Breast epithelium (tissue), 3 donors: ENCODE data around the gene FSTL4.

Experiments used
- CTCF ChIP-seq, 3 donors: fragments of 450-650 bp; IDR thresholded peaks; one replicate each; pipeline ENCODE4 v1.5.1; 2016 to 2017; ENCODE audit warnings: antibody characterized with exemption in 3 of 3, mild to moderate bottlenecking in 3 of 3, moderate library complexity in 3 of 3
- POLR2A ChIP-seq: fragments of 450-650 bp; IDR thresholded peaks from one replicate; pipeline ENCODE4 v1.6.1; 2016; ENCODE audit warnings: antibody characterized with exemption, mild to moderate bottlenecking, moderate library complexity
- POLR2AphosphoS5 ChIP-seq, 3 donors: sonication (generic); formaldehyde crosslinking; IDR thresholded peaks; one replicate each; pipeline ENCODE4 v1.6.1; 2017; ENCODE audit warnings: antibody characterized with exemption in 3 of 3

DNA sequence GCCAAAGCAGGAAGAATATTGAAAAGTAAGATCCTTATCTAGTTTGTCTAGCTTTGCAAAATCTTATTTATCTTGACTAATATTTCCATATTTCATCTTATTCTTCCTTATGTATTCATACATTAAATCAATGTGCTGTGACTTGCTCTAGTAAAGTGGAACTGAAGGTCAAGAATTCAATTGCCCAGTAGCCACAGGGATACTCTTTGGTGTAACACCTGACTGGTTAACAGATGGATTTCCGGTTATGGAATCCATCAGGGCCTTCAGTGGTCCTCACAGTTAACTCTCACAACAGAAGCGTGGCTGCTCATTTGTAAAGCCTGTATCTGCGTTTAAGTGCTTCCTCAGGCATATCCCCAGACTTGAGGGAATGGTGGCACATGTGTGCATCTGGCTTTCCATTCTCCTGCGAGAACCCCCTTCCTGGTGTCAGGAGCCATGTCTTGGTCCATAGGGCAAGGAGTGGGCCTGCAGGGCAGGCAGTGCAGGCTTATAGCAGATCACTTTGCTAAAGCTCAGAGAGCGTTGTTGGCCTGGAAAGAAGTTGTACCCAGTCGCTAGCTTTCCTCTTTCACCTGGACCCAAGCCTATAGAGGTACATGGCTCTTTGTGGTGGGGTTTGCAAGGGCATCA, 461.3 kb downstream of the FSTL4 start:
- TF ChIP-seq POLR2AphosphoS5 (IDR thresholded peaks at IDR 0.05) (no peak), CTCF (IDR thresholded peaks at IDR 0.05) (no peak), POLR2A (no peak)
